AG09319 (cell line): ENCODE data around the gene SAPCD1.
"Not testable (repeated sequence)": the region's sequence is repeated elsewhere in the genome, so short reads cannot be mapped to it uniquely, and the experiment has no call there.

Experiments used
- DNase-seq: peaks from one replicate; pipeline ENCODE4 v3.0.0-alpha.2; 2010; ENCODE audit warnings: low read depth; ENCODE audit errors: extremely low read depth
- TF ChIP-seq, protein P1 (sequence below): IDR thresholded peaks from 2 replicates; pipeline ENCODE4 v1.5.1; 2011; ENCODE audit warnings: low read depth, mild to moderate bottlenecking, inconsistent platforms, low read length, moderate library complexity

SAPCD1 gene

GRCh38 chr6:31797588-31797987 is 35.1 kb downstream of the SAPCD1 start:
- TF ChIP-seq, protein P1, sequence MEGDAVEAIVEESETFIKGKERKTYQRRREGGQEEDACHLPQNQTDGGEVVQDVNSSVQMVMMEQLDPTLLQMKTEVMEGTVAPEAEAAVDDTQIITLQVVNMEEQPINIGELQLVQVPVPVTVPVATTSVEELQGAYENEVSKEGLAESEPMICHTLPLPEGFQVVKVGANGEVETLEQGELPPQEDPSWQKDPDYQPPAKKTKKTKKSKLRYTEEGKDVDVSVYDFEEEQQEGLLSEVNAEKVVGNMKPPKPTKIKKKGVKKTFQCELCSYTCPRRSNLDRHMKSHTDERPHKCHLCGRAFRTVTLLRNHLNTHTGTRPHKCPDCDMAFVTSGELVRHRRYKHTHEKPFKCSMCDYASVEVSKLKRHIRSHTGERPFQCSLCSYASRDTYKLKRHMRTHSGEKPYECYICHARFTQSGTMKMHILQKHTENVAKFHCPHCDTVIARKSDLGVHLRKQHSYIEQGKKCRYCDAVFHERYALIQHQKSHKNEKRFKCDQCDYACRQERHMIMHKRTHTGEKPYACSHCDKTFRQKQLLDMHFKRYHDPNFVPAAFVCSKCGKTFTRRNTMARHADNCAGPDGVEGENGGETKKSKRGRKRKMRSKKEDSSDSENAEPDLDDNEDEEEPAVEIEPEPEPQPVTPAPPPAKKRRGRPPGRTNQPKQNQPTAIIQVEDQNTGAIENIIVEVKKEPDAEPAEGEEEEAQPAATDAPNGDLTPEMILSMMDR = no peak
- no peak for DNase-seq

GRCh38 chr6:31799781-31800180 is 37.3 kb downstream of the SAPCD1 start:
- DNase-seq = no peak
- TF ChIP-seq, protein P1 = no peak

DNA sequence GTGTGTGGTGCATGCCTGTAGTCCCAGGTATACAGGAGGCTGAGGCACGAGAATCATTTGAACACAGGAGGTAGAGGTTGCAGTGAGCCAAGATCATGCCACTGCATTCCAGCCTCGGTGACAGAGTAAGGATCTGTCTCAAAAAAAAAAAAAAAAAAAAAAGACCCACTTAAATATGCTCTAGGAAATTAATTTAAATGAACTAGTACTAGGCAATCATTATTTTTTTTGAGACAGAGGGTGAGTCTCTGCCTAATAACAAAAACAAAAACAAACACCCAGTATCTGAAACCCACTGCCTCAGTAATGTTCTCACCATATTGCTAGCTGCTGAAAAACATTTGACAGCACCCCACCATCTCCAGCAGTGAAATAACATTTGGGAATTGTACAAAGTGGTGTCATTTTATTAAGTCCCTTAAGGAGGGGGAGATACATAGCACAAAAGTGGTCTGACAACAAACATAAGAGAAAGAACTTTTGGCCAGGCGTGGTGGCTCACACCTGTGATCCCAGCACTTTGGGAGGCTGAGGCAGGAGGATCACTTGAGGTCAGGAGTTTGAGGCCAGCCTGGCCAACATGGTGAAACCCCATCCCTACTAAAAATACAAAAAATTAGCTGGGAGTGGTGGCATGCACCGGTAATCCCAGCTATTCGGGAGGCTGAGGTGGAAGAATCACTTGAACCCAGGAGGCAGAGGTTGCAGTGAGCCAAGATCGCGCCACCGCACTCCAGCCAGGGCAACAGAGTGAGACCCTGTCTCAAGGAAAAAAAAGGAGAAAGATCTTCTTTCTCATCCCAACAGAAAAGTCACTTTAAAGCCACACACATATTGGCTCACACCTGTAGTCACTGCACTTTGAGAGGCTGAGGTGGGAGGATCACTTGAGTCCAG is 38.8 kb downstream of the SAPCD1 start:
- DNase-seq = not testable (repeated sequence)

DNA sequence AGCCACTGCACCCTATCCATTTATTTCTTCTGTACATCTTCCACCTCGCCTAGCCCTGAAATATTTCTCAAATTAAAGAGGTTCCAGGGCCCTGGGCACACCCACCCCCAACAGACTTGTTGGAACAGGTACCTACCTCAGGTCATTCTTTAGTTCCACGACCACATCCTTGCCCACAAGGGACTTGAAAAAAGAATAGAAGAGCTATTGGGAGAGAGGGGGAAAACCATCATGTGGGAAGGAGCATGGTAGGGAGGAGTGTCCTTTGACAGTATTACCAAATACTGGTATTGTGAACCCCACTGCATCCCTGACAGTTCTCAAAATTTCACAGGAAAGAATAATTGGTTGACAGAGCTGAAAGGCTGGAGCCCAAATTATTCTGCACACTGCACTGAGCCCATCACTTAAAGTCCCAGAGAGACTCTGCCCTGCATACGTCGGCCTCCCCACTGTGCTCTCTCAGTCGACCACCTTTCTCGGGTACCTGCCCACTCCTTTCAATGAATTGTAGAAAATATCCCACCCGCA is 43.5 kb downstream of the SAPCD1 start:
- TF ChIP-seq, protein P1 = no peak
- DNase-seq = no peak

GRCh38 chr6:31806470-31807272 is 44.2 kb downstream of the SAPCD1 start, which contains the start of gene LSM2:
Gene LSM2, minus strand, starts transcription at chr6:31806966. Its CDS starts 209 bp downstream, at chr6:31806757.
- DNase-seq = peak; percentile 95
- TF ChIP-seq, protein P1 = peak; percentile 8

DNA sequence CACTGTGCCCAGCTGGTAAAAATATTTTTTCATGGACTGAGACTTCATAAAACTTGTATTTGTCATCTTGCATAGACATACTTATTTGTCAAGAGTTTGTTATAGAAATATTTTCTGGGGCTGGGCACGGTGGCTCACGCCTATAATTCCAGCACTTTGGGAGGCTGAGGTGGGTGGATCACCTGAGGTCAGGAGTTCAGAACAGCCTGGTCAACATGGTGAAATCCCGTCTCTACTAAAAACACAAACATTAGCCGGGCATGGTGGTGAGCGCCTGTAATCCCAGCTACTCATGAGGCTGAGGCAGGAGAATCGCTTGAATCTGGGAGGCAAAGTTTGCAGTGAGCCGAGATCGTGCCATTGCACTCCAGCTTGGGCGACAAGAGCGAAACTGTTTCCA is 46.1 kb downstream of the SAPCD1 start:
- not testable (repeated sequence) for DNase-seq

- TF ChIP-seq, protein P1 = no peak
- DNase-seq = no peak
These were observed 49.2 kb downstream of the SAPCD1 start for GRCh38 chr6:31811645-31812044.

GRCh38 chr6:31813465-31813849 is 51.0 kb downstream of the SAPCD1 start:
- TF ChIP-seq, protein P1 = no peak
- no peak for DNase-seq
